GM21423 (cell line): ENCODE results near the gene NATD1.
"Not testable (repeated sequence)": the region's sequence is repeated elsewhere in the genome, so short reads cannot be mapped to it uniquely, and the experiment has no call there.

Source experiments
- ATAC-seq: cut with Tn5 transposase; IDR thresholded peaks from one replicate; pipeline ENCODE4 v1.9.1; 2021; ENCODE audit warnings: mild to moderate bottlenecking, moderate library complexity; ENCODE audit not compliant: unreplicated experiment

The NATD1 gene

DNA sequence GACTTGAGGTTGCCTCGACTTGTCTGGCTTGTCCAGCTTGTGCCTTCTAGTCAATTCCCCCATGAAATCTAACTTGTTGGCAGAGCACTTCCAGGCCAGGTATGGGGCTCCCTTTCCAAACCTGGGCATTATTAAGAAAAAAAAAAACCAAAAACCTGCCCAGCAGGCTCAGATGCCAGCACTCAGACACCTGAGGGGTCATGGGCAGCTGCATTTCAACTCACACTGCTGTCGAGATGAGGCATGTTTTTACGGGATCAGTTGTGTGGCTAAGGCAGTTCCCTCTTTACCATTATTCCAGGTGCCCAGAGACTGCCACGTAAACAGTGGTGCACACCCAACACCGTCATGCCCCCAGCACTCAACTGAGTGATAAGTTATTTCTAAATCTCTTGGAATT lies 57.1 kb downstream of the NATD1 start:
- ATAC-seq: no peak

- ATAC-seq: no peak
Observed at GRCh38 chr17:21194703-21195102, 58.5 kb downstream of the NATD1 start.

GRCh38 chr17:21194226-21194625 lies 59.0 kb downstream of the NATD1 start:
- ATAC-seq: no peak

- ATAC-seq: no peak
Observed at GRCh38 chr17:21193031-21193430, 60.2 kb downstream of the NATD1 start.

GRCh38 chr17:21192414-21192813 lies 60.8 kb downstream of the NATD1 start:
- ATAC-seq: not testable (repeated sequence)

DNA sequence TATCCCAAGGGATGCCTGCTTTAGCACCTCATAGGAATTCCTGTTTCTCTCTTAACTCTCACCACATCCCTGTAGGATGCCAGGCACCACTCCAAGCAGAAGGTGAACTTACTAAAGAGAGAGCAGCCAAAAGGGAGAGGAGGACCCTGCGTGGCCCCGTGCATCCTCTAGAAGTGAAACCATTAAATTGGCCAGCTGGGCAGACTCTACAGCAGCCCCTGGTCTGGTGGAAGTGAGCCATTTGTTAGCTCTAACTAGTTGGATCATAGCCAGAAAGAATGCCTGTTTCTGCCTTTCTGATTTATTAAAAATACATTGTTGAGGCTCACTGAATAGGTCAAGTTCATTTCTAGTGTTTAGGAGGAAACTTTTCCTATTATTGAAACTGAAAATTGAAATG lies 61.5 kb downstream of the NATD1 start:
- no peak for ATAC-seq

- no peak for ATAC-seq
Observed at GRCh38 chr17:21190078-21190477, 63.1 kb downstream of the NATD1 start.

DNA sequence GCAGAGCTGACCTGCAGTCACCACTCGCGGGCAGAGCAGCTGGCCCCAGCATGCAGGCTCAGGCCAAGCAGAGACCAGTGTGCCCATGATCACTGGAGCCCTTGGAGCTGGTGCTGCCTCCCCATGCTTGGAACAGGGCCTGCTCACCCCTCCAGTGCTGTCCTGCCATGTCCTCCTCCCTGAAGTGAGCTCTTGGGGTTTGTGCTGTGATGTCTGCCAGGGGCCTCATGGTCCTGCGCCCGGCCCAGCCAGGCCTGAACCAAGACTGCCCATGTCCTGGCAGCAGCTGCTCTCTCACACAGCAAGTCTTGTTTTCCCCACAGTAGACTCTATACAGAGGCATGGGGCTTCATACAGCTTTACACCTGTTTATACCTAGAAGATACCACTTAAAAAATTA lies 63.8 kb downstream of the NATD1 start:
- ATAC-seq: no peak
